NCI-H345 (cell line): ENCODE measurements around the gene SIM2.

Source experiments
- DNase-seq: peaks from one replicate; lab custom pipeline; 2025; lab: John Stamatoyannopoulos, UW

SIM2 gene

DNA sequence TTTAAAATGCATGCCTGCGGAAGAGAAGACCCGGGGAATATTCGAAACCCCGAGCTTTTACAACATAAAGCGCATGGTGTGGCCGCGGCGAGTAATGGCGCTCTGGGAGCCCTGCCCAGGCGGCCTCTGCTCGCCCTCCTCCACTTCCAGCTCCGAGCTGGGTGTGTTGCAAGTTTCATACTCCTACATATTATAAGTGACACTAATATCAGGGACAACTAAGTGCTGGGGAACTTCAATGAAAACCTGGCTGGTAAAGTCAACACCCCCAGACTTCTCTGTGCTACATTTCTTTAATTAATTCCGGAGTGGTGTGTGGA, 11.8 kb downstream of the SIM2 start:
- no peak for DNase-seq

- DNase-seq, result no peak
Observed at GRCh38 chr21:36713746-36714145, 14.8 kb downstream of the SIM2 start.

DNA sequence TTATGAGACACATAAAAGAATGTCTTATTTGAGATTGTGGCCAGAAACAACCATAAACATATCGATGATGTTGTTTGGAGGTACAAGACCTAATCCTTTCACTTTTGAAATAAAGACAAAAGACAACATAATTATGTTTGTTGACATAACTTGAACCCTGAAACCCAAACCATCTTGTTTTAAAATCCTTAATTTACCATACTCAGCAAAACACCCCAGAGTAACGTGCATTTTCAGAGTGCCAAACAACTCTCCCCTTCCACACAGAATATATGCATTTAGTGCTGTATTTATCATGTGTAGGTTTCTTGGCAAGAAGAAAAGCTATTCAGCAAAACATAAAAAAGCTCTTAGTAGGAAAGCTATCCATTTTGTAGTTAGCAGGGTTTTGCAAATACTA, 17.5 kb downstream of the SIM2 start:
- DNase-seq, result no peak

- DNase-seq, result no peak
Observed at GRCh38 chr21:36716836-36717235, 17.9 kb downstream of the SIM2 start.

DNA sequence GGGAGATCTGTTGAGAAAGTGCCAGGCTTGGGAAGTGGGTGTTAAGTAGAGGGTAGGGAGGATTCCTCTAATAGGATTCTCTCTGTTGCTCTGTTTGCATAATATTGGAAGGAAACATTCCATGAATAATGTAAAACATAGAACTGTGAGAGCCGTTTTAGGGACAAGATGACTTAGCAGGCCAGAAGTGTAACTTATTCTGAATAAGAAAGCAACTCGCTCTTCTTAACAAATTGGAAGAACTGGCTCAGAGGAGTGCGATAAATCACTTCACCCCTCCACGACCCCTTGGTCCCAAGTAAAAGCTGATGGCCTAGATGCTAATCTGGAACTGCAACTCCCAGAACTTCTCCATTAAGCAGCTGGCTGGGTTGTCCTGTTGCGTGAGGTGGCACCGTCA, 19.1 kb downstream of the SIM2 start:
- no peak for DNase-seq

- no peak for DNase-seq
Observed at GRCh38 chr21:36718951-36719501, 20.1 kb downstream of the SIM2 start.

DNA sequence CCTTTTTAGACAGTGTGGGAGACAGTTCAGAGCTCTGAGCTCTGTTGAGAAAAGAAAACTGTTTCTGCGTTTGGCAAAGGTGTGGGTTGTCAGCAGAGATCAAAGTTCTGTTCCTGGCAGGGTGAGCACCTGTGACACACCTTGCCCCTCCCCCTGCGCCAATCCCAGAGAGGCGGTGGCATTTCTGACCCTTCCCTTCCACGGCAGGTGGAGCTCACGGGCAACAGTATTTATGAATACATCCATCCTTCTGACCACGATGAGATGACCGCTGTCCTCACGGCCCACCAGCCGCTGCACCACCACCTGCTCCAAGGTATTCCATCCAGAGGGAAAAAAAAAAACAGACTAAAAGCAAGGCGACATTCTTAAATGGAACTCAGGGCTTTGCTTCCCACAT, 20.7 kb downstream of the SIM2 start:
- no peak for DNase-seq

DNA sequence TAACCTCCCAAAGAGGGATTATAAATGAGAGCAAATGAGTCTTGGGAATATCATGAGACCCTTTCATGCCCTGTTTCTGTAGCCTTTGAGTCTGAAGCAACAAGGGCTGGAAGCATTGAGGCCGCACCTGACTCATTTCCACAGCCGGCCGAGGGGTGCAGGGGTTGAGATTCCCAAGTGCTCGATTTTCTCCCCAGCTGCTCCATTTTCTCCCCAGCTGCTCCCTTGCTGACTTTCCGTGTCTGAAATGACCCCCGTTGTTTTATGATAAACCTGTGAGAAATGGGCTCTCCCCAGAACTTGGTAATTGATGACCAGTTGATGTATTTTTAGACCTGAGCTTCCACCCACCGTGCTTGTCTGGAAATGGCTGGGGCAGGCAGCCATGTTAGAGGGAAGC, 22.9 kb downstream of the SIM2 start:
- DNase-seq, result no peak

- DNase-seq, result no peak
Observed at GRCh38 chr21:36722370-36723368, 23.8 kb downstream of the SIM2 start.

DNA sequence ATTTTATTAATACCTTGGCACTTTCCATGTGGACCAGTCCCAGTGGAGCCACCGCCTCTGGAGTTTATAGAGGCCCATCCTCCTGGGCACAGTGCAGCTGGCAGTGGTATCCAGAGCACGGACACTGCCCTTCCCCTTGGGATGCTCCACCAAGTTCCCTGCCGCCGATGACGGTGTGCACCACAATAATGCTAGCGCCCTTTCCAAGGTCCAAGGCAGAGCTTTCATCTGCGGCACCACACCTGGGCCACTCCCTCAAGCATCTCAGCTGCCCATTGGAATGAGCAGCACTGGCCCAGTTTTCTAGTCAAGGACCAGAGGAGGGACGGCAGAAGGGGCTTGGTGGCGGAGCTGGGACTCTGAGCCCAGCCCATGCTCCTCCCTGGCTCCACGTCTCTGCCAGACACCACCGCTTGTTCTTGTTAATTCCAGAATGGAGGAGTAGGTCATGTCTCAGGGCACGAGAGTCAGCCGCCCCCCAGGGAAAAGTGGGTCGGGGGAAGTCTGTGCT, 24.5 kb downstream of the SIM2 start:
- no peak for DNase-seq

DNA sequence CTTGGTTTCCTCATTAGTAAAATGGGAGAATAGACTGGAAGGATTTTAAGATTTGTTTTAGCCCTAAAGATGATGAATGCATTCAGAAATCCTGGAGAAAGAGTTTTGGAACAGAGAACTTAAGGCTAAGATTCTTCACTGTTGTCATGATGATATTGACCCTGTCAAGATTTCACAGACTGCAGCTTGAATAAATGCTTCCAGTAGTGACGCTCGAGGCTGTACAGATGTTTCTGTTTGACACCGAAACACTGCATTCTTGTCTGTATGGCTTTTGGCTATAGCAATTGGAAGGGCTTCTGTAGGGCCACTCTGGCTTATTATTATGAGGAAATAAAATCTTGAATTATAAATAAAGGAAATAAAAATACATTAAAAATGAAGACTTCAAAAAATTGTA, 25.7 kb downstream of the SIM2 start:
- no peak for DNase-seq

GRCh38 chr21:36725793-36726386, 27.0 kb downstream of the SIM2 start:
- DNase-seq, result no peak

- no peak for DNase-seq
Observed at GRCh38 chr21:36727866-36728265, 29.0 kb downstream of the SIM2 start.

DNA sequence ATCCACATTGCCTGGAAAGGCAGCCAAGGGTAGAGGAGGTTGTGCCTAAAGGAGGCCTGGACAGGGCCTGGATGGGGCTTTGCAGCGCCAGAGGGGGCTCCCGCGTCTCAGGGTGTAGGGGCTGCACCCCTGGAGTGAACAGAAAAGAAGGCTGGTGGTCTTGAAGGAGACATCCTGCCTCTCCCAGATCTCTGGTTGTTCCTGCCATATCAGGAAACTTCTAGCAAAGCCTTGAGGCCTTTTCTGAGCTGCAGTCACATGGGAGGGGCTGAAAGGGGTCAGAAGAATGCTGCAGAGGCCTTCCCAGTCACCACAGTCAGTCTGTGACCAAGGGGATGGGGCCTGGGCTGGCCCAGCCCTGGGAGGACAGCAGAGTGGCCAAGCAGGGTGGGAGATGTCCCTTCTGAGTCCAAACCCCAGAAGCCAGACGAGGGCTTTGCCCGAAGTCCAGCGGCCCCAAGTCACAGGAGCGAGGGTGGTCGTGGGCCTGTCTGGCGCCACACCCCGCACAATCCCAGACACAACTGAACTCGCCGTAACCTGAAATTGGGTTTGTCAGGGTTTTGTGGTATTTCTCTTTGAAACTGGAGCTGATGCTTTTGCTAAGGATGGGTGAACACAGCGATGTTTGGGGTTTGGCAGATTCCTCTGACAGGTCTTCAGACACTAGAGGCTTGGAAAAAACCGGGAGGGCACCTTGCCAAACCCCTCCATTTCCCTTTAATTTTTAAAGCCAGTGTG, 29.6 kb downstream of the SIM2 start:
- DNase-seq, result no peak

- no peak for DNase-seq
Observed at GRCh38 chr21:36729310-36729970, 30.5 kb downstream of the SIM2 start.

DNA sequence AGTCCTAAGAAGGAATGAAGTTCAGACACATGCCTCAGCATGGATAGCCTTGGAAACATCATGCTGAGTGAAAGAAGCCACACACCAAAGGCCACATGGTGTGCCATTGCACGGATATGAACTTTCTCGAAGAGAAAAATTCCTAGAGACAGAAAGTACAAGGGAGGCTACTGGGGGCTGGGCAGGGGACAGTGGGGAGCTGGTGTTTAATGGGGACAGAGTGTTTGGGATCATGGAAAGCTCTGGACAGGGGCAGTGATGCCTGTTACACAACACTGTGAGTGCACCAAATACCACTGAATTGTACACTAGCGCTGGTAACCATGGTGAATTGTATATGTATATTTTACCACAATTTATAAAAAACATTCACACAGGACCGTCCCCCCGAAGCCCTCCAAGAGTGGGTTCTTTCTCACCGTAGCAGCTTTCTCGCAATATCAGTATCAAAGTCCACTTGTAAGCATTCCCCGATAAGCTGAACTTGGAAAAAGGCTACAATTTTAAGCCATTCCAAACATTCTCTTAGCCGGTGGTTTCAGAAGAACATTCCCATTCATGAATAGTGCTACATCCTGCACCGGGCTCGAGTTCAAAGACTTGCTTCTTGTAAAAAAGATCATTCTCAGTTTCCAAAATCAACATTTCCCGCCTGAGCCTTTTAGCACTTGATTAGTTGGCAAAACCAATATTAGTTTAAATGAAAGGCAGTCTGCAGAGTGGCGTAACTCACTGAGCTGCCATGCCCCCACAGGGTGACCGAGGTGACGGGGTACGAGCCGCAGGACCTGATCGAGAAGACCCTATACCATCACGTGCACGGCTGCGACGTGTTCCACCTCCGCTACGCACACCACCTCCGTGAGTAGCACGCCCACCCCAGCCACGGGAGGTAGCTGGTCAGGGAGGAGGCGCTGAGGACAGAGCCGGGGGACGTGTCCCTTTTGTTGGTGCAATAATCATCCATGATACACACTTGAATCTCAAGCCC, 31.7 kb downstream of the SIM2 start:
- no peak for DNase-seq

DNA sequence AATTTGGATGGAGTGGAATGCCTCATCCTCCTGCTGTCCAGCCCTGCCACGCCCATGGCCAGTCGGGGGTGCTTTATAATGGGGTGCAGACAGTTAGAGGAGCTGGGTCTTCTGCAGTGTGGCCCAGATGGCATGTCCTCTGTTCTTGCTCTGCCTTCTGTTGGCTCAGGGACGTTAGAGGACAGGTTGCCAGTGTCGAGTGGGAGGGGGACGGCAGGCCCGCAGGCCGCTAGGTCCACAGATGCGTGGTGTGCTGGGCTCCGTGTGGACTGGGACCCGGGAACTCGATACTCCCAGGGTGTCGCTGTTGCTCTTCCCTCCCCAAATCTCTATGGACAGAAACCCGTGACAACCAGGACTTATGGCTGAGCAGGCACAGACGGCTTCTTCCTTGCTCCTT, 33.3 kb downstream of the SIM2 start:
- no peak for DNase-seq

DNA sequence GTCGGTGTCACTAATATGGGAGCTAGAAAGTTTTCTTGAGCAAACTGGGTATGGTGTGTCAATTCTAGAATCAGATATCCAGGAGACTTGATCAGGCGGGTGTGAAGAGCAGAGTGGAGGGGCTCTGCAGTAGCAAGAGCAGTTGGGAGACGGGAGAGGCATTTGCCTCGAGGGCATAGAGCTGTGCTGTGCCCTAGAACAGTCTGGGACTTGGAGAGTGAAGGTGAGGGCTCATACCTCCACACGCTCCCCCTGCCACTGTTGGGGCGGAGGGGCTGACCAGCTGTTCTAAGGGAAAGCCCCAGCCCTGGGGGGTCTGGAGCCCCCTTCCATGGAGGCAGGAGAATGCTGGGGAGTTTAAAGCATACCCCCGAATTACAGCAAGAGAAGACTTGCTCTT, 33.8 kb downstream of the SIM2 start:
- no peak for DNase-seq

DNA sequence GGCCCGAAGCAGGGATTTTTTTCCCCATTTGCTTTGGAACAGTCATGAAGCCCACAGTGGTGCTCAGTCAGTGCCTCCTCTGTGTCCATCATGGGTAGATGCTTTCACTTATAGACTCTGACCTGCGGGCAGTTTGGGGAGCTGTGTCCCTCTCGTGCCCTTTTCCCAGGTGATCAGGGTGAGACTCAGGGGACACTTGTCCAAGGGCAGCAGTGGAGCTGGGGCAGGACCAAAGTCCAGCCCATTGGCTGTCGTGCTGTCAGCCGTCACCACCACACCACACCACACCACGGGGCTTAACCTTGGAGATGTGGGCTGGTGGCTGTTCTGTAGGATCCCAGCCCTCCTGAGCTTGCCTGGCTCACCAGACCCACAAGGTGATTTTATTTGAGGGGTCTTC, 34.9 kb downstream of the SIM2 start:
- no peak for DNase-seq

- DNase-seq, result no peak
Observed at GRCh38 chr21:36734367-36735200, 35.7 kb downstream of the SIM2 start.
